D721Med (cell line): ENCODE data around the gene OR8K3.

ENCODE experiments used
- DNase-seq: peaks from one replicate; pipeline ENCODE4 v3.0.0; 2011; ENCODE audit warnings: low spot score; ENCODE audit not compliant: insufficient read length
- FAIRE-seq: peaks from 2 replicates; lab custom pipeline; 2011; peaks lifted over from hg19 to GRCh38; lab: Jason Lieb, UNC
- TF ChIP-seq, protein P1 (sequence below): IDR thresholded peaks from 2 replicates; pipeline ENCODE4 v1.5.1; 2012; ENCODE audit warnings: mild to moderate bottlenecking, control low read depth; ENCODE audit not compliant: insufficient read depth; ENCODE audit errors: missing control alignments

Gene OR8K3

DNA sequence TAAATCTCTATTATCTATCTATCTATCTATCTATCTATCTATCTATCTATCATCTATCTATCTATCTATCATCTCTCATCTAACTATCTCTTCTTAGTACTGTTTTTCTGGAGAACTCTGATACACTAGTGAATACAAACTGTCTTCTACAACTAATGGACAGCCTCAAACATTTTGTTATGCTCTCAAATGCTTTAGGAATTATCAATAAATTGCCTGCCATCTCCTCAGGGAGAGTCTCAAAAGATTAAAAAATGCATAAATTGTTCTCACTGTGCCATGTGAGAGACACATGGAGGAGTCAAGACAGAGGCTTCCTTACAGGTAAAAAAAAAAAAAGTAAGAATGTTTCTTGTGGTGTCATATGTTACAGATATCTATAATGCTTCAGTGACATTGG, at the start of gene OR8K3:
OR8K3 (plus strand) TSS at position 301 of the 400 bp plus-strand sequence. CDS start 3,163 bp downstream, outside the sequence.
- TF ChIP-seq, protein P1, sequence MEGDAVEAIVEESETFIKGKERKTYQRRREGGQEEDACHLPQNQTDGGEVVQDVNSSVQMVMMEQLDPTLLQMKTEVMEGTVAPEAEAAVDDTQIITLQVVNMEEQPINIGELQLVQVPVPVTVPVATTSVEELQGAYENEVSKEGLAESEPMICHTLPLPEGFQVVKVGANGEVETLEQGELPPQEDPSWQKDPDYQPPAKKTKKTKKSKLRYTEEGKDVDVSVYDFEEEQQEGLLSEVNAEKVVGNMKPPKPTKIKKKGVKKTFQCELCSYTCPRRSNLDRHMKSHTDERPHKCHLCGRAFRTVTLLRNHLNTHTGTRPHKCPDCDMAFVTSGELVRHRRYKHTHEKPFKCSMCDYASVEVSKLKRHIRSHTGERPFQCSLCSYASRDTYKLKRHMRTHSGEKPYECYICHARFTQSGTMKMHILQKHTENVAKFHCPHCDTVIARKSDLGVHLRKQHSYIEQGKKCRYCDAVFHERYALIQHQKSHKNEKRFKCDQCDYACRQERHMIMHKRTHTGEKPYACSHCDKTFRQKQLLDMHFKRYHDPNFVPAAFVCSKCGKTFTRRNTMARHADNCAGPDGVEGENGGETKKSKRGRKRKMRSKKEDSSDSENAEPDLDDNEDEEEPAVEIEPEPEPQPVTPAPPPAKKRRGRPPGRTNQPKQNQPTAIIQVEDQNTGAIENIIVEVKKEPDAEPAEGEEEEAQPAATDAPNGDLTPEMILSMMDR: no peak
- FAIRE-seq (no peak), DNase-seq (no peak)

DNA sequence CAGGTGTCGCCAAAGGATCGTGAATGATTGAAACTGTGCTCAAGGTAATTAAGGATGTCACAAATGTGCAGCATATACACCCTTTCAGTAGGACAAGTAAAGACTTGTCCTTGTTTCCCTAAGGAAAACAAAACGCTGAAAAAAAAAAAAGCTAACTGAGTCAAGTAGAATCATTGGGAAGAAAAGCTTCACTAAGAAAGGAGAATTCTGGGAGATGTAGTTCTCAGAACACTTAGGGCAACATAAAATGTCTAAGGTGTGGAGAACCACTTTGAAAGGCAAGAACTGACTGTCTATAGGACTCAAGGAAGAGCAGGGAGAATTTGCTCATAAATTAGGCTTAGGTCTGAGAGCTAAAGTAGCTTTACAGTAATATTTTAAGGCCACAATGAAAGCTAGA, 43.9 kb upstream of the OR8K3 start:
- TF ChIP-seq, protein P1: no peak
- FAIRE-seq (no peak), DNase-seq (no peak)

DNA sequence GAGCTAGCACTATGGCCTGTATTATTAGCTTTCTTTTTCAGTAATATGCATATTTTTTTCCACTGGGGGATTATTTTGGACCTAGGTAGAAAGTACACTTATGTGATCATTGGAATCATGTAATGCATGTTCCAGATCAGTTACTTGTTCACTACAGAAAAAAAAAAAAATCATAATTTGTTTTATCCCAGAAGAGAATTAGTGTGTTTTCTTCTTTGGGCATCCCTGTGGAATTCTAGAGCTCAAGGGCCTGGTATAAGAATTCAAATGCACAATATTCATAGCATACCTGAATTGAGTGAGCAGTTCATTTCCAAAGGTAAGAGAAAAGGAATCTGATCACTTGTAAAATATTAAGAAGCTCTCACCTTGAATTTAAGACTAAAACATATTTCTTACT, 41.1 kb upstream of the OR8K3 start, which contains the start of gene OR5T1:
OR5T1 (plus strand) TSS at position 301 of the 400 bp plus-strand sequence. CDS start 1,485 bp downstream, outside the sequence.
- no peak for FAIRE-seq
- no peak for DNase-seq
- TF ChIP-seq, protein P1: no peak

GRCh38 chr11:56292154-56292553, 22.8 kb upstream of the OR8K3 start, which contains the start of gene OR8H1:
OR8H1 (minus strand) TSS chr11:56292254; CDS start chr11:56291062, 1,192 bp downstream.
- no peak for FAIRE-seq
- no peak for DNase-seq
- TF ChIP-seq, protein P1: no peak

GRCh38 chr11:56296898-56297297, 18.0 kb upstream of the OR8K3 start:
- DNase-seq (no peak), FAIRE-seq (no peak)
- TF ChIP-seq, protein P1: no peak

- FAIRE-seq: no peak
- TF ChIP-seq, protein P1: no peak
- DNase-seq: no peak
Observed at GRCh38 chr11:56307836-56308235, 7.1 kb upstream of the OR8K3 start.

- TF ChIP-seq, protein P1: no peak
- DNase-seq (no peak), FAIRE-seq (no peak)
Observed at GRCh38 chr11:56331861-56332491, 17.0 kb downstream of the OR8K3 start.
